ENCODE results near the gene APMAP.

The APMAP gene

DNA sequence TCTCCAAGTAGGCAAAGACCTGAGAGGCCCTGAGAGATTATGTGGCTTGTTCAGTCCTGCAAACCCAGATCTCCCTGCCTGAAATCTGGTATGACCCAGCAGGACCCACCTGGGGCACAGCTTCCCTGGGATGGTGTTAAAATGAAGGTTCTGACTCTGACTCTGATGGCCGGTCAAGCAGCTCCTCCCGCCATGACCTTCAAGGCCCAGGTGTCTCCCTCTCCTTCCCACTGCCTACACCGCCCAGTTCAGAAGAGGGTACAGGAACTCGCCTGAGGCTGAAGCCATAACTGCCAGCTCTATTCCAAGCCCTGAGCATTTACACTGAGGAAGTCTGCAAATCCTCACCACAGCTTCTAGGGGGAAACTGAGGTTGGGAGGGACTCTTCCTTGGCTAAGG, 49.4 kb downstream of the APMAP start:
- no peak overlapping the region for H3K4me3 ChIP-seq
- H3K27ac ChIP-seq: no peak overlapping the region
- DNase-seq (ENCODE audit: low spot score): no peak
- TF ChIP-seq CTCF (IDR thresholded peaks at IDR 0.05): no peak

- no peak for TF ChIP-seq CTCF (IDR thresholded peaks at IDR 0.05)
- Histone ChIP-seq H3K27ac (no peak overlapping the region), H3K4me3 (no peak overlapping the region)
- DNase-seq (ENCODE audit: low spot score): no peak
These were observed 49.9 kb downstream of the APMAP start for GRCh38 chr20:24942679-24943078.

GRCh38 chr20:24939036-24939435, 53.5 kb downstream of the APMAP start:
- H3K27ac ChIP-seq: no peak overlapping the region
- no peak for TF ChIP-seq CTCF (IDR thresholded peaks at IDR 0.05)
- no peak overlapping the region for H3K4me3 ChIP-seq
- no peak for DNase-seq (ENCODE audit: low spot score)

- Histone ChIP-seq H3K27ac (no peak overlapping the region), H3K4me3 (no peak overlapping the region)
- DNase-seq (ENCODE audit: low spot score): no peak
- no peak for TF ChIP-seq CTCF (IDR thresholded peaks at IDR 0.05)
These were observed 54.1 kb downstream of the APMAP start for GRCh38 chr20:24938498-24938897.

- Histone ChIP-seq H3K4me3 (no peak overlapping the region), H3K27ac (no peak overlapping the region)
- no peak for TF ChIP-seq CTCF (IDR thresholded peaks at IDR 0.05)
- peak; percentile 67 for DNase-seq (ENCODE audit: low spot score)
These were observed 55.0 kb downstream of the APMAP start for GRCh38 chr20:24937579-24937978.

GRCh38 chr20:24936526-24937407, 55.8 kb downstream of the APMAP start:
- TF ChIP-seq CTCF (IDR thresholded peaks at IDR 0.05): no peak
- Histone ChIP-seq H3K27ac (no peak overlapping the region), H3K4me3 (no peak overlapping the region)
- no peak for DNase-seq (ENCODE audit: low spot score)

Data from coronary artery (tissue), 2 donors.